ENCODE measurements around the gene EYS. TPM values are rescaled to one million over a fixed set of nuclear protein-coding genes. Genes with fewer than 3 reads are reported as not detected.
A peak's percentile ranks its signal among the peaks of the same experiment; 100 is the strongest.

EYS gene
- total and polyA plus RNA-seq, 4 donors = 0.08 to 0.63 (median 0.36) TPM

GRCh38 chr6:63805345-63805744, 1901.7 kb downstream of the EYS start:
- Histone ChIP-seq H3K4me1 (ENCODE audit: control insufficient read depth in 4 of 4, insufficient read depth in 4 of 4, low read length in 3 of 4) (peaks cover 4 to 29% (median 18%) of the 10 kb centered on the region in 4 donors), H3K9ac (ENCODE audit: low read depth in 1 of 2, low read length in 2 of 2) (peak overlapping the region in 1 of 2 donors; percentile 50), H3K27ac (ENCODE audit: low read depth in 1 of 2, low read length in 2 of 2) (peak overlapping the region; percentile 78 to 85), H3K9me3 (ENCODE audit: control insufficient read depth in 4 of 4, low read length in 3 of 4) (no peaks in the 10 kb centered on the region), H3K27me3 (ENCODE audit: control insufficient read depth in 4 of 4, insufficient read depth in 4 of 4, low read length in 3 of 4) (no peaks in the 10 kb centered on the region), H3K4me3 (ENCODE audit: low read depth in 1 of 3, low read length in 3 of 3) (peak overlapping the region in 1 of 3 donors; percentile 34), H3K36me3 (ENCODE audit: control insufficient read depth in 4 of 4, insufficient read depth in 3 of 4, low read depth in 1 of 4, low read length in 3 of 4) (no peaks in the 10 kb centered on the region)
- DNase-seq (ENCODE audit: low spot score) = no peak
- WGBS = 68% methylated on average over 3 of the region's 3 CpGs
- TF ChIP-seq, protein P1, sequence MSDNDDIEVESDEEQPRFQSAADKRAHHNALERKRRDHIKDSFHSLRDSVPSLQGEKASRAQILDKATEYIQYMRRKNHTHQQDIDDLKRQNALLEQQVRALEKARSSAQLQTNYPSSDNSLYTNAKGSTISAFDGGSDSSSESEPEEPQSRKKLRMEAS (IDR thresholded peaks at IDR 0.05) = peak; percentile 36
- TF ChIP-seq HNF4A (conservative IDR thresholded peaks at IDR 0.05) (no peak), EGR1 (IDR thresholded peaks at IDR 0.05; ENCODE audit: low read depth in 2 of 2) (peak in 1 of 2 donors; percentile 15), SP1 (IDR thresholded peaks at IDR 0.05) (peak; percentile 16), FOXA1 (IDR thresholded peaks at IDR 0.05) (no peak), RXRA (IDR thresholded peaks at IDR 0.05) (peak in 1 of 2 donors; percentile 32), JUND (IDR thresholded peaks at IDR 0.05) (peak in 1 of 2 donors; percentile 10)

DNA sequence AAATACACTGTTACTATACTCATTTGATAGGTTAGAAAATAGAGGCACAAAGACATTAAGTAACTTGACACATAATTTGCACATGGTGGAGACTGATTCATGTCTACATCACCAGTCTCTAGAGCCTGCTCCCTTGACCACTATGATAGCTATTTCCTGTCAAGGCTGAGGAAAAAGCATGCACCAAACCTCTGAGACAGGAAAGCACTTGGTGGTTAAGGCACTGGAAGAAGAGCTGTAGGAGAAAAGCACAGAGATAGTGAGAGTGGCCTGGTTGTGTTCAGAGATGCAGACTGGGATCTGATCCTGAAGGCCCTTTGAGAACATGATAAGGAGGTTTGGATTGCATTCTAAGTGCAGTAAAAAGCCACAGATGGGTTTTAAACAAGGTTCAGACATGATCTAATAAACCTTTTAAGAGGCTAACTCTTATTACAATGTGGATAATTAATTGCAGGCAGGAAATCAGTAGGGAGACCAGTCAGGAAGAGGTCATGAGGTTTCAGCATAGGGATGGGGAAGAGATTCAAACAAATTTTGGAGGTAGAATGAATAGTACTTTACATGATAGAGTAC, 1902.6 kb downstream of the EYS start:
- H3K27me3 ChIP-seq (ENCODE audit: control insufficient read depth in 4 of 4, insufficient read depth in 4 of 4, low read length in 3 of 4) = no peaks in the 10 kb centered on the region
- peaks cover 4 to 37% (median 24%) of the 10 kb centered on the region in 4 donors for H3K4me1 ChIP-seq (ENCODE audit: control insufficient read depth in 4 of 4, insufficient read depth in 4 of 4, low read length in 3 of 4)
- peak overlapping the region in 1 of 3 donors; percentile 23 for H3K4me3 ChIP-seq (ENCODE audit: low read depth in 1 of 3, low read length in 3 of 3)
- H3K9ac ChIP-seq (ENCODE audit: low read depth in 1 of 2, low read length in 2 of 2) = no peak overlapping the region
- no peaks in the 10 kb centered on the region for H3K9me3 ChIP-seq (ENCODE audit: control insufficient read depth in 4 of 4, low read length in 3 of 4)
- no peak for TF ChIP-seq RAD21 (IDR thresholded peaks at IDR 0.05)
- no peaks in the 10 kb centered on the region for H3K36me3 ChIP-seq (ENCODE audit: control insufficient read depth in 4 of 4, insufficient read depth in 3 of 4, low read depth in 1 of 4, low read length in 3 of 4)
- peak overlapping the region in 1 of 2 donors; percentile 85 for H3K27ac ChIP-seq (ENCODE audit: low read depth in 1 of 2, low read length in 2 of 2)
- DNase-seq (ENCODE audit: low spot score) = no peak

DNA sequence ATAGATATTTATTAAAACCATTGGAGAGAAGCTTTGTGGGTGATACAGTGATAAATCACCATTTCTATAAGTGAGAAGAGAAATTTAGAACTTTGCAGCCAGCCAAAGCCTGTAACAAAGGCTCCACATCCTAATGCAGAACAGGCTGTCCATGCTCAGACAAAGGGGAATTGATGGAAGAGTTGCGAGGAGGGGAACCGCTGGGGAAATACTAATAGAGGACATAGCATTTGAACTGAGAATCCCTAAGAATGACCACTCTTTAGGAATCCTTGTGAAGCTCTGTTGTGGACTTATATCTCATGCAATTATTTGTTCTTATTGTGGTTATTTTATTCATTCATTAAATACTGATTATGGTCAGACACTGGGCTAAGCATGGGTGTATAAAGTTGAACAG, 1903.7 kb downstream of the EYS start:
- TF ChIP-seq GABPA (IDR thresholded peaks at IDR 0.05 in 1 of 2, conservative IDR thresholded peaks at IDR 0.05 in 1 of 2) (no peak), JUND (IDR thresholded peaks at IDR 0.05) (no peak), YY1 (IDR thresholded peaks at IDR 0.05) (no peak), RXRA (IDR thresholded peaks at IDR 0.05) (no peak), NR2F2 (IDR thresholded peaks at IDR 0.05) (no peak), TAF1 (conservative IDR thresholded peaks at IDR 0.05) (no peak), EGR1 (IDR thresholded peaks at IDR 0.05; ENCODE audit: low read depth in 2 of 2) (no peak), HNF4G (IDR thresholded peaks at IDR 0.05) (no peak), REST (IDR thresholded peaks at IDR 0.05) (no peak)
- TF ChIP-seq, protein P2, sequence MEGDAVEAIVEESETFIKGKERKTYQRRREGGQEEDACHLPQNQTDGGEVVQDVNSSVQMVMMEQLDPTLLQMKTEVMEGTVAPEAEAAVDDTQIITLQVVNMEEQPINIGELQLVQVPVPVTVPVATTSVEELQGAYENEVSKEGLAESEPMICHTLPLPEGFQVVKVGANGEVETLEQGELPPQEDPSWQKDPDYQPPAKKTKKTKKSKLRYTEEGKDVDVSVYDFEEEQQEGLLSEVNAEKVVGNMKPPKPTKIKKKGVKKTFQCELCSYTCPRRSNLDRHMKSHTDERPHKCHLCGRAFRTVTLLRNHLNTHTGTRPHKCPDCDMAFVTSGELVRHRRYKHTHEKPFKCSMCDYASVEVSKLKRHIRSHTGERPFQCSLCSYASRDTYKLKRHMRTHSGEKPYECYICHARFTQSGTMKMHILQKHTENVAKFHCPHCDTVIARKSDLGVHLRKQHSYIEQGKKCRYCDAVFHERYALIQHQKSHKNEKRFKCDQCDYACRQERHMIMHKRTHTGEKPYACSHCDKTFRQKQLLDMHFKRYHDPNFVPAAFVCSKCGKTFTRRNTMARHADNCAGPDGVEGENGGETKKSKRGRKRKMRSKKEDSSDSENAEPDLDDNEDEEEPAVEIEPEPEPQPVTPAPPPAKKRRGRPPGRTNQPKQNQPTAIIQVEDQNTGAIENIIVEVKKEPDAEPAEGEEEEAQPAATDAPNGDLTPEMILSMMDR (IDR thresholded peaks at IDR 0.05; ENCODE audit: low read depth, low read length, missing input control) = no peak
- TF ChIP-seq, protein P1 (IDR thresholded peaks at IDR 0.05) = no peak
- Histone ChIP-seq H3K4me1 (ENCODE audit: control insufficient read depth in 4 of 4, insufficient read depth in 4 of 4, low read length in 3 of 4) (peaks cover 7 to 41% (median 27%) of the 10 kb centered on the region in 4 donors), H3K9me3 (ENCODE audit: control insufficient read depth in 4 of 4, low read length in 3 of 4) (no peaks in the 10 kb centered on the region), H3K27ac (ENCODE audit: low read depth in 1 of 2, low read length in 2 of 2) (no peak overlapping the region), H3K36me3 (ENCODE audit: control insufficient read depth in 4 of 4, insufficient read depth in 3 of 4, low read depth in 1 of 4, low read length in 3 of 4) (no peaks in the 10 kb centered on the region), H3K4me3 (ENCODE audit: low read depth in 1 of 3, low read length in 3 of 3) (no peak overlapping the region), H3K9ac (ENCODE audit: low read depth in 1 of 2, low read length in 2 of 2) (no peak overlapping the region), H3K27me3 (ENCODE audit: control insufficient read depth in 4 of 4, insufficient read depth in 4 of 4, low read length in 3 of 4) (no peaks in the 10 kb centered on the region)
- DNase-seq (ENCODE audit: low spot score) = no peak
- WGBS = 94% methylated on average over 2 of the region's 2 CpGs
